Activated T-helper 1 cell treated with anti-CD3 and anti-CD28 coated beads, Interleukin-12 subunit alpha, Interleukin-12 subunit beta, Interleukin-2, Interleukin-4 antibody, amounts not matched to agents 30 ng/mL and 10 ng/mL and 1 ng/mL, durations not matched to agents 14 hours and 24 hours and 36 hours (primary cell): ENCODE data around the gene AXIN1. TPM values are rescaled to one million over a fixed set of nuclear protein-coding genes. Genes with fewer than 3 reads are reported as not detected.

Experiments
- DNase-seq: peaks from one replicate; pipeline ENCODE4 v3.0.0; 2021; ENCODE audit warnings: low spot score
- H3K27ac Mint-ChIP-seq: one replicate; pipeline ENCODE4 v1.8.0; 2021; ENCODE audit warnings: mild to moderate bottlenecking, mixed read lengths
- H3K27me3 Mint-ChIP-seq: one replicate; pipeline ENCODE4 v1.8.0; 2022; ENCODE audit warnings: mild to moderate bottlenecking, moderate library complexity, mixed read lengths; ENCODE audit not compliant: insufficient read depth
- H3K36me3 Mint-ChIP-seq: one replicate; pipeline ENCODE4 v1.8.0; 2021; ENCODE audit warnings: low read depth, mixed read lengths
- H3K4me1 Mint-ChIP-seq: one replicate; pipeline ENCODE4 v1.8.0; 2021; ENCODE audit warnings: low read depth, mixed read lengths
- H3K4me3 Mint-ChIP-seq: one replicate; pipeline ENCODE4 v1.8.0; 2021; ENCODE audit warnings: mild to moderate bottlenecking, moderate library complexity, mixed read lengths
- H3K9me3 Mint-ChIP-seq: one replicate; pipeline ENCODE4 v1.8.0; 2021; ENCODE audit warnings: mixed read lengths
- intact Hi-C: fragments of 100-400 bp; cut with micrococcal nuclease; formaldehyde crosslinking; loops from one replicate; pipeline ENCODE4 v1.15.1; 2024
- total RNA-seq: library from RNA; stranded (reverse); gene quantifications from 2 replicates; pipeline ENCODE4 v1.2.3, GENCODE V29; 2022

AXIN1 gene
- total RNA-seq, 1 donor from 2014 or later: 30.3 TPM

DNA sequence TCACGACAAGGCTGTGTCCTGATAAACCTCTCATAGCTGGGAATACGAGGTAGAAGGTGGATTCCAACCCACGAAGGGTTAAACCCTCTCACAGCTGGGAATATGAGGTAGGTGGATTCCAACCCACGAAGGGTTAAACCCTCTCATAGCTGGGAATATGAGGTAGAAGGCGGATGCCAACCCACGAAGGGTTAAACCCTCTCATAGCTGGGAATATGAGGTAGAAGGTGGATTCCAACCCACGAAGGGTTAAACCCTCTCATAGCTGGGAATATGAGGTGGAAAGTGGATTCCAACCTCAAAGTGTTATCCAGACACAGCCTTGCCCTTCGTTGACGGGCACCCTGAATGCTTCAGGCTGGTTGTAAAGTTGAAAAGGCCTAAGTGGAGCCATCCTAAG, 31.0 kb downstream of the AXIN1 start:
- no peaks in the 10 kb centered on the region for H3K9me3 Mint-ChIP-seq
- intact Hi-C loops: no loop called here
- H3K4me1 Mint-ChIP-seq: peaks cover 36% of the 10 kb centered on the region
- H3K4me3 Mint-ChIP-seq: no peak overlapping the region
- H3K36me3 Mint-ChIP-seq: peaks cover 9% of the 10 kb centered on the region
- no peak for DNase-seq
- peaks cover 4% of the 10 kb centered on the region for H3K27me3 Mint-ChIP-seq
- no peak overlapping the region for H3K27ac Mint-ChIP-seq

GRCh38 chr16:320206-320605, 32.3 kb downstream of the AXIN1 start:
- Mint-ChIP-seq H3K4me3 (no peak overlapping the region), H3K9me3 (no peaks in the 10 kb centered on the region), H3K36me3 (peaks cover 9% of the 10 kb centered on the region), H3K27me3 (peaks cover 4% of the 10 kb centered on the region), H3K27ac (no peak overlapping the region), H3K4me1 (peaks cover 30% of the 10 kb centered on the region)
- intact Hi-C loops: no loop called here
- DNase-seq: no peak

GRCh38 chr16:318628-319027, 33.9 kb downstream of the AXIN1 start:
- peaks cover 15% of the 10 kb centered on the region for H3K4me1 Mint-ChIP-seq
- H3K27me3 Mint-ChIP-seq: peaks cover 4% of the 10 kb centered on the region
- H3K4me3 Mint-ChIP-seq: no peak overlapping the region
- H3K27ac Mint-ChIP-seq: no peak overlapping the region
- DNase-seq: no peak
- intact Hi-C loops: no loop called here
- peaks cover 11% of the 10 kb centered on the region for H3K36me3 Mint-ChIP-seq
- no peaks in the 10 kb centered on the region for H3K9me3 Mint-ChIP-seq

GRCh38 chr16:317583-317982, 34.9 kb downstream of the AXIN1 start:
- Mint-ChIP-seq H3K27me3 (peaks cover 4% of the 10 kb centered on the region), H3K27ac (no peak overlapping the region), H3K4me3 (no peak overlapping the region), H3K36me3 (peaks cover 11% of the 10 kb centered on the region), H3K9me3 (no peaks in the 10 kb centered on the region), H3K4me1 (peaks cover 13% of the 10 kb centered on the region)
- intact Hi-C loops: no loop called here
- DNase-seq: no peak

- Mint-ChIP-seq H3K27me3 (peaks cover 4% of the 10 kb centered on the region), H3K27ac (no peak overlapping the region), H3K4me3 (no peak overlapping the region), H3K36me3 (peaks cover 12% of the 10 kb centered on the region), H3K4me1 (peaks cover 13% of the 10 kb centered on the region), H3K9me3 (no peaks in the 10 kb centered on the region)
- DNase-seq: no peak
- intact Hi-C loops: no loop called here
Measured at GRCh38 chr16:316741-317464, 35.6 kb downstream of the AXIN1 start.

- DNase-seq: no peak
- Mint-ChIP-seq H3K4me3 (no peak overlapping the region), H3K4me1 (peaks cover 9% of the 10 kb centered on the region), H3K36me3 (peaks cover 12% of the 10 kb centered on the region), H3K9me3 (no peaks in the 10 kb centered on the region), H3K27ac (no peak overlapping the region), H3K27me3 (peaks cover 2% of the 10 kb centered on the region)
- intact Hi-C loops: no loop called here
Measured at GRCh38 chr16:314795-315299, 37.7 kb downstream of the AXIN1 start.

DNA sequence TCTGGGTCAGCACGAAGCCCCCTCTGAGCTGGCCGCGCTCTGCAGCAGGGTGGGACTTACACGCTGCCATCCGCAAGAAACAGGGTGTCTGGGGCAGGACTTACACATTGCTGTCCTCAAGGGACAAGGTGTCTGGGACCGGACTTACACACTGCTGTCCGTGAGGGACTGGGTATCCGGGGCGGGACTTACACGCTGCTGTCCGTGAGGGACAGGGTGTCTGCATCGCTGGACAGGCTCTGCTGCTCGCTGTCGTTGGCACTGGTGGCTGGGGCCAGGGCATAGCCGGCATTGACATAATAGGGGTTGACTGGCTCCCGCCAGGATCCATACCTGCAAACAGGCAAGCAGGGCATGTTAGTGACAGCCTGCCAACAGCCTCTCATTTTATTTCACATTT, 38.2 kb downstream of the AXIN1 start:
- H3K27ac Mint-ChIP-seq: no peak overlapping the region
- H3K4me1 Mint-ChIP-seq: peaks cover 8% of the 10 kb centered on the region
- DNase-seq: no peak
- H3K27me3 Mint-ChIP-seq: peaks cover 2% of the 10 kb centered on the region
- no peaks in the 10 kb centered on the region for H3K9me3 Mint-ChIP-seq
- intact Hi-C loops: no loop called here
- no peak overlapping the region for H3K4me3 Mint-ChIP-seq
- H3K36me3 Mint-ChIP-seq: peaks cover 10% of the 10 kb centered on the region

GRCh38 chr16:311725-312124, 40.8 kb downstream of the AXIN1 start:
- H3K36me3 Mint-ChIP-seq: peaks cover 6% of the 10 kb centered on the region
- no peak overlapping the region for H3K27ac Mint-ChIP-seq
- H3K4me1 Mint-ChIP-seq: peaks cover 6% of the 10 kb centered on the region
- no peaks in the 10 kb centered on the region for H3K27me3 Mint-ChIP-seq
- no peak overlapping the region for H3K4me3 Mint-ChIP-seq
- intact Hi-C loops: no loop called here
- H3K9me3 Mint-ChIP-seq: no peaks in the 10 kb centered on the region
- no peak for DNase-seq

GRCh38 chr16:309476-309875, 43.0 kb downstream of the AXIN1 start:
- intact Hi-C loops: no loop called here
- Mint-ChIP-seq H3K27me3 (no peaks in the 10 kb centered on the region), H3K4me1 (peaks cover 6% of the 10 kb centered on the region), H3K9me3 (no peaks in the 10 kb centered on the region), H3K36me3 (peaks cover 7% of the 10 kb centered on the region), H3K27ac (no peak overlapping the region), H3K4me3 (no peak overlapping the region)
- DNase-seq: no peak

DNA sequence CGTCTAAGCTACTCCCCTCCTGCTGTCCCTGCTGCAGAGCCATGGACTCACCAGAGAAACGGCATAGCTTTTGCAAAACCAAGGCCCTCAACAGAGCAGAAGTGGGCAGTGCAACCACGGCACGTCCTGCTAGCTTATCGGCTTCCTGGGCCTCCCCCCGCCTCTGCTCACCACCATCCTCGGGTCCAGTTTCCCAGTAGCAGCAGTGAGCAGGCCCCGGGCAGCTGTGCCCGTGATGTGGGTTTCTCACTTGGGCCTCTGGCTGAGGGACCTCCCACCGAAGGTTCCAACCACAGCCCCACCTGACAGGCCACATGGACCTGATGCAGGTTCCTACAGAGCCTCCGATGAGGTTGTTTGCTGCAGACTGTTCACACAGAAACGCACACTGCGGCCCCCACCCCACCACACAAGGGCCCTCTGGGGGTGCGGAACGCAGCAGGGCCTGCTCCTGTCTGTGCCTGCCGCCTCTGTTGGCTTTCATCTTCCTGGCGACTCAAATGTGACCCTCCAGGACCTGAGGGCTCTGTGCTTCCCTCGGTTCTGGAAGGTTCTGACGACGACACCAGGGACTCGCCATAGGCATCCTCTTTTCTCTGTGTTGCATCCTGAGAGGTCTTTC, 44.7 kb downstream of the AXIN1 start:
- Mint-ChIP-seq H3K9me3 (no peaks in the 10 kb centered on the region), H3K4me3 (no peak overlapping the region), H3K4me1 (peaks cover 6% of the 10 kb centered on the region), H3K36me3 (peaks cover 7% of the 10 kb centered on the region), H3K27ac (no peak overlapping the region), H3K27me3 (no peaks in the 10 kb centered on the region)
- no peak for DNase-seq
- intact Hi-C loops: no loop called here

DNA sequence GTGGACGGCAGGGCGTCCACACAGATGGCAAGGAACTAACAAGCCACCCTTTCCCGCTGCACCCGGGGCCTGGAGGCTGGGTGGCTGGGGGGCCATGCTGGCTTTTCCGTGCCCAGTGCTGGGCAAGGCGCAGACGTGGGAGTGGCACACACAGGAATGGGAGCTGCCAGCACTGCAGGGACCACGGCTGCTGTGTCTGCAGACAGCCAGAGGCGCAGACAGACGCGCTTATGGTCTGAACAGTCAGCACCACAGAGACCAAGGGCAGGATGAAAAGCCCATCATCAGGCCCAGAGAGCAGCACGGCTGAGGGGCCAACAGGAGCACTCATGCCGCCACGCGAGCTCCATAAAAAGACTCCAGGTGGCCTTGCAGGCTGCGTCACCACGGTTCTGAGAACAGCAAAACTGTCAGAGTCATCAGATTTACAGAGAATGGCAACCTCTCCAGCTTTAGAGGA, 45.6 kb downstream of the AXIN1 start:
- Mint-ChIP-seq H3K27me3 (no peaks in the 10 kb centered on the region), H3K4me1 (peaks cover 6% of the 10 kb centered on the region), H3K36me3 (peaks cover 6% of the 10 kb centered on the region), H3K27ac (no peak overlapping the region), H3K9me3 (no peaks in the 10 kb centered on the region), H3K4me3 (no peak overlapping the region)
- intact Hi-C loops: no loop called here
- DNase-seq: no peak

DNA sequence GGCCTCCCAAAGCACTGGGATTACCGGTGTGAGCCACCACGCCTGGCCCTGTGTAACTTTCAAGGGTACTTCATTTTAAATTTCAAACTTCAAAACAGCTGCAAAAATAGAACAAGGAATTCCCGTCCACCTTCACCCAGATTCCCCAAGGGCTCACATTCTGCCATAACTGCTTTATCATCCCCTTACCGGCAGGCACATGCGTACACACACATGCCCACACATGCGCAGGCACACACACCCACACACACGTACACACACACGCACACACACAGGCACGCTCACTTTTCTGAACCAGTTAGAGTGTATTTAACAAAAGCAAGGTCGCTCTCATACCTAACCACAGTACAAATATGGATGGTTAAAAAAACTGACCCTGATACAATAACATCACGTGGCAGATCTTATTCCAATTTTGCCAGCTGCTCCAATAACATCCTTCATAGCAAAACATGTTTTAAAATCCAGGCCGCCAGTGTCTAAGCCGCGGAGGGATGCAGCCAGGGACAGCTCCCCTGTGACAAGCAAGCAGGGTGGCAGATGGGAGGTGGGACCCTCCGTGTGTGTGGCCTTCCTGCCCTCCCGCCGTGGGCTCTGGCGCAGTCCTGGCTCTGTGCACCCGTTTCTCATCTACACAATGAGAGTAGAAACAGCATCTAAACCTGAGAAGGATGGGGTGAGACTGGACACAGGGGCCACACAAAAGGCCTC, 46.5 kb downstream of the AXIN1 start:
- intact Hi-C loops: no loop called here
- no peak overlapping the region for H3K4me3 Mint-ChIP-seq
- peaks cover 6% of the 10 kb centered on the region for H3K36me3 Mint-ChIP-seq

More for the DNA sequence above, 46.5 kb downstream of the AXIN1 start:
- Mint-ChIP-seq H3K4me1 (peaks cover 6% of the 10 kb centered on the region), H3K9me3 (no peaks in the 10 kb centered on the region), H3K27ac (no peak overlapping the region), H3K27me3 (no peaks in the 10 kb centered on the region)
- DNase-seq: no peak
